Panc1 (cell line): Measurements from ENCODE around the gene KNTC1. TPM values are rescaled to one million over a fixed set of nuclear protein-coding genes. Genes with fewer than 3 reads are reported as not detected.
"Not testable (repeated sequence)": the region's sequence is repeated elsewhere in the genome, so short reads cannot be mapped to it uniquely, and the experiment has no call there.

ENCODE experiments used
- ATAC-seq: fragments of 200-7000 bp; cut with Tn5 transposase; 2 replicates; pipeline ENCODE4 v1.9.1; 2020; ENCODE audit warnings: mild to moderate bottlenecking, moderate library complexity
- BruUV-seq: library from RNA; stranded (reverse); fragments of 400-500 nt; replicated peaks from 2 replicates; lab custom pipeline; 2021; lab: Mats Ljungman, UMichigan
- CTCF ChIA-PET: fragments of 300-600 bp; sonication (Branson Sonifier 250); formaldehyde crosslinking; loops from one replicate; lab custom pipeline; 2022; ENCODE audit warnings: antibody characterized with exemption; lab: Charles Lee
- POLR2A ChIA-PET: fragments of 300-600 bp; sonication (Branson Sonifier 250); formaldehyde crosslinking; loops from one replicate; lab custom pipeline; 2022; ENCODE audit warnings: antibody characterized with exemption; lab: Charles Lee
- DNase-seq: peaks from one replicate; pipeline ENCODE4 v3.0.0-alpha.2; 2010; ENCODE audit warnings: low read depth, low spot score
- H3K27ac ChIP-seq: 2 replicates; pipeline ENCODE4 v1.5.1; 2011; ENCODE audit warnings: mild to moderate bottlenecking, low read length, inconsistent platforms
- H3K27me3 ChIP-seq: fragments of 200-500 bp; sonication (Bioruptor generic); 2 replicates; pipeline ENCODE4 v1.6.0; 2014; ENCODE audit warnings: low read length, inconsistent platforms; ENCODE audit not compliant: control insufficient read depth, insufficient read depth
- H3K36me3 ChIP-seq: fragments of 200-500 bp; sonication (Bioruptor generic); 2 replicates; pipeline ENCODE4 v1.5.1; 2014; ENCODE audit warnings: inconsistent platforms, mild to moderate bottlenecking, low read length, moderate library complexity; ENCODE audit not compliant: control insufficient read depth, insufficient read depth
- H3K4me1 ChIP-seq: 2 replicates; pipeline ENCODE4 v1.5.1; 2011; ENCODE audit warnings: inconsistent platforms, mild to moderate bottlenecking, low read length, moderate library complexity; ENCODE audit not compliant: control insufficient read depth, insufficient read depth
- H3K4me3 ChIP-seq, 2 experiments: 2 replicates each; pipeline ENCODE4 v1.5.1; 2011 to 2012; ENCODE audit warnings: low read depth in 2 of 2, low read length in 2 of 2, mild to moderate bottlenecking in 2 of 2, inconsistent platforms in 1 of 2, moderate library complexity in 1 of 2
- H3K9me3 ChIP-seq: fragments of 200-500 bp; sonication (Bioruptor generic); 2 replicates; pipeline ENCODE4 v1.5.1; 2014; ENCODE audit warnings: low read depth, mild to moderate bottlenecking, inconsistent platforms, low read length, moderate library complexity; ENCODE audit not compliant: control insufficient read depth, insufficient read depth
- POLR2AphosphoS5 ChIP-seq: IDR thresholded peaks from 2 replicates; pipeline ENCODE4 v1.6.1; 2012; ENCODE audit warnings: mild to moderate bottlenecking, low read depth, low read length, moderate library complexity
- SIN3A ChIP-seq: IDR thresholded peaks from 2 replicates; pipeline ENCODE4 v1.6.1; 2012; ENCODE audit warnings: low read depth, mild to moderate bottlenecking, low read length, moderate library complexity, borderline replicate concordance; ENCODE audit not compliant: insufficient read depth
- TCF7L2 ChIP-seq: IDR thresholded peaks from 2 replicates; pipeline ENCODE4 v1.6.1; 2011; ENCODE audit warnings: mild to moderate bottlenecking, low read depth, low read length, inconsistent platforms
- in situ Hi-C: cut with HindIII; loops from 2 replicates; pipeline ENCODE4 v1.10.0; 2016; ENCODE audit warnings: low sequenced_read_pairs, low pct_unique_long_range_greater_than_20kb
- intact Hi-C: fragments of 100-400 bp; cut with micrococcal nuclease; formaldehyde crosslinking; loops from one replicate; pipeline ENCODE4 v1.10.0; 2022; ENCODE audit not compliant: unreplicated experiment
- total RNA-seq: library from RNA; stranded (reverse); gene quantifications from one replicate; pipeline ENCODE4 v1.2.1, GENCODE V29; 2021; ENCODE audit not compliant: unreplicated experiment
- TF ChIP-seq, protein P1 (sequence below), 2 experiments: IDR thresholded peaks; 2 replicates each; pipeline ENCODE4 v1.6.1; 2011 to 2012; ENCODE audit warnings: low read depth in 2 of 2, control low read depth in 1 of 2, low read length in 1 of 2, mild to moderate bottlenecking in 1 of 2, moderate library complexity in 1 of 2; ENCODE audit not compliant: insufficient read depth in 1 of 2
- TF ChIP-seq, protein P2 (sequence below): fragments of 450-650 bp; IDR thresholded peaks from 2 replicates; pipeline ENCODE4 v1.5.1; 2017; ENCODE audit warnings: mild to moderate bottlenecking

KNTC1 gene
- total RNA-seq, 1 experiment from 2014 or later: 53.9 TPM

DNA sequence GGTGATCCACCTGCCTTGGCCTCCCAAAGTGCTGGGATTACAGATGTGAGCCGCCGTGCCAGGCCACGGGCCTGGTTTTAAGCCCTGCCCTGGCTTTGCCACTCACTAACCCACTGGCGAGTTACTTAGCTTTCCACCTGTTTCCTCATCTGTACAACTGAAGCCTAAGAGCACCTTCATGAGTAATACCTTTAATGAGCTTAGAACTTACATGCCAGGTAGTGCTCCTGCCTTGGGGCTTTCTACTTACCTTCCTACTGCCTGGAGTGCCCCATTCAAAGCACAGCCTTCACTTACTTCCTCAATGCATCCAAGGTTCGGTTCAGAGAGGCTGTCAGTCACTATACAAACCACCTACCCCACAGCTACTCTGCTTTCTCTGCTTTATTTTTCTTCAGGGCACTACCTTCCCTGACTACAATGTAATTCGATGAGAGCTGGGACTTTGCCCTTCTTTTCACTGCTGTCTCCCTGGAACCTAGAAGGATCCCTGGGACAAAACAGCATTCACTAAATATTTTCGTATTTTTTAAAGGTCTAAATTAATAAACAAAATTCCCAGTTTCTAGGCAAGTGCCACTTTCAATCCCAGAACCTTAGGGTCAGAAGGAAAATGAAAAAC is 40.1 kb upstream of the KNTC1 start:
- H3K36me3 ChIP-seq: peaks cover 50% of the 10 kb centered on the region
- POLR2A ChIA-PET: interaction anchor here (0.5 to 0.6 kb wide), 2 partner anchors 116 to 466 kb away, joined by 4 read pairs; no protein-coding TSS in a partner anchor
- no peak for TF ChIP-seq POLR2AphosphoS5
- TF ChIP-seq, protein P1, sequence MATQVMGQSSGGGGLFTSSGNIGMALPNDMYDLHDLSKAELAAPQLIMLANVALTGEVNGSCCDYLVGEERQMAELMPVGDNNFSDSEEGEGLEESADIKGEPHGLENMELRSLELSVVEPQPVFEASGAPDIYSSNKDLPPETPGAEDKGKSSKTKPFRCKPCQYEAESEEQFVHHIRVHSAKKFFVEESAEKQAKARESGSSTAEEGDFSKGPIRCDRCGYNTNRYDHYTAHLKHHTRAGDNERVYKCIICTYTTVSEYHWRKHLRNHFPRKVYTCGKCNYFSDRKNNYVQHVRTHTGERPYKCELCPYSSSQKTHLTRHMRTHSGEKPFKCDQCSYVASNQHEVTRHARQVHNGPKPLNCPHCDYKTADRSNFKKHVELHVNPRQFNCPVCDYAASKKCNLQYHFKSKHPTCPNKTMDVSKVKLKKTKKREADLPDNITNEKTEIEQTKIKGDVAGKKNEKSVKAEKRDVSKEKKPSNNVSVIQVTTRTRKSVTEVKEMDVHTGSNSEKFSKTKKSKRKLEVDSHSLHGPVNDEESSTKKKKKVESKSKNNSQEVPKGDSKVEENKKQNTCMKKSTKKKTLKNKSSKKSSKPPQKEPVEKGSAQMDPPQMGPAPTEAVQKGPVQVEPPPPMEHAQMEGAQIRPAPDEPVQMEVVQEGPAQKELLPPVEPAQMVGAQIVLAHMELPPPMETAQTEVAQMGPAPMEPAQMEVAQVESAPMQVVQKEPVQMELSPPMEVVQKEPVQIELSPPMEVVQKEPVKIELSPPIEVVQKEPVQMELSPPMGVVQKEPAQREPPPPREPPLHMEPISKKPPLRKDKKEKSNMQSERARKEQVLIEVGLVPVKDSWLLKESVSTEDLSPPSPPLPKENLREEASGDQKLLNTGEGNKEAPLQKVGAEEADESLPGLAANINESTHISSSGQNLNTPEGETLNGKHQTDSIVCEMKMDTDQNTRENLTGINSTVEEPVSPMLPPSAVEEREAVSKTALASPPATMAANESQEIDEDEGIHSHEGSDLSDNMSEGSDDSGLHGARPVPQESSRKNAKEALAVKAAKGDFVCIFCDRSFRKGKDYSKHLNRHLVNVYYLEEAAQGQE (IDR thresholded peaks at IDR 0.05; ENCODE audit: insufficient read depth in 1 of 2, low read depth in 2 of 2, low read length in 1 of 2): no peak
- no peak for TF ChIP-seq SIN3A
- no peak for TF ChIP-seq TCF7L2
- TF ChIP-seq, protein P2, sequence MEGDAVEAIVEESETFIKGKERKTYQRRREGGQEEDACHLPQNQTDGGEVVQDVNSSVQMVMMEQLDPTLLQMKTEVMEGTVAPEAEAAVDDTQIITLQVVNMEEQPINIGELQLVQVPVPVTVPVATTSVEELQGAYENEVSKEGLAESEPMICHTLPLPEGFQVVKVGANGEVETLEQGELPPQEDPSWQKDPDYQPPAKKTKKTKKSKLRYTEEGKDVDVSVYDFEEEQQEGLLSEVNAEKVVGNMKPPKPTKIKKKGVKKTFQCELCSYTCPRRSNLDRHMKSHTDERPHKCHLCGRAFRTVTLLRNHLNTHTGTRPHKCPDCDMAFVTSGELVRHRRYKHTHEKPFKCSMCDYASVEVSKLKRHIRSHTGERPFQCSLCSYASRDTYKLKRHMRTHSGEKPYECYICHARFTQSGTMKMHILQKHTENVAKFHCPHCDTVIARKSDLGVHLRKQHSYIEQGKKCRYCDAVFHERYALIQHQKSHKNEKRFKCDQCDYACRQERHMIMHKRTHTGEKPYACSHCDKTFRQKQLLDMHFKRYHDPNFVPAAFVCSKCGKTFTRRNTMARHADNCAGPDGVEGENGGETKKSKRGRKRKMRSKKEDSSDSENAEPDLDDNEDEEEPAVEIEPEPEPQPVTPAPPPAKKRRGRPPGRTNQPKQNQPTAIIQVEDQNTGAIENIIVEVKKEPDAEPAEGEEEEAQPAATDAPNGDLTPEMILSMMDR: no peak
- DNase-seq (no peak), ATAC-seq (no peak)
- no peaks in the 10 kb centered on the region for H3K27me3 ChIP-seq
- H3K9me3 ChIP-seq: no peaks in the 10 kb centered on the region
- in situ Hi-C loops (no loop called here), intact Hi-C loops (no loop called here)
- CTCF ChIA-PET: no interaction called here
- no peaks in the 10 kb centered on the region for H3K4me1 ChIP-seq
- H3K4me3 ChIP-seq: no peak overlapping the region
- H3K27ac ChIP-seq: no peak overlapping the region
- BruUV-seq: TSS peak; percentile 25

DNA sequence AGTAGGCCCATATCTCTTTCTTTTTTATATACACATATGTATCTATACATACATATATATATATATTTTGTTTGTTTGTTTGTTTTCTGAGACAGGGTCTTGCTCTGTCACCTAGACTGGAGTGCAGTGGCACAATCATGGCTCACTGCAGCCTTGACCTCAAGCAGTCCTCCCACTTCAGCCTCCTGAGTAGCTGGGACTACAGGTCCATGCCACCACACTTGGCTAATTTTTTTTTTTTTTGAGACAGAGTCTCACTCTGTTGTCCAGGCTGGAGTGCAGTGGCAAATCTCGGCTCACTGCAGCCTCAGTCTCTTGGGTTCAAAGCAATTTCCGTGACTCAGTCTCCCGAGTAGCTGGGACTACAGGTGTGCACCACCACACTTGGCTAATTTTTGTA is 39.2 kb upstream of the KNTC1 start:
- H3K27me3 ChIP-seq, BruUV-seq, CTCF ChIA-PET, H3K4me3 ChIP-seq, intact Hi-C loops, ATAC-seq, H3K4me1 ChIP-seq, H3K27ac ChIP-seq, H3K9me3 ChIP-seq, DNase-seq, in situ Hi-C loops: not testable (repeated sequence)
- H3K36me3 ChIP-seq: peaks cover 48% of the 10 kb centered on the region
- POLR2A ChIA-PET: interaction anchor here (0.7 kb wide), 1 partner anchor 32 kb away, joined by 4 read pairs; no protein-coding TSS in a partner anchor

DNA sequence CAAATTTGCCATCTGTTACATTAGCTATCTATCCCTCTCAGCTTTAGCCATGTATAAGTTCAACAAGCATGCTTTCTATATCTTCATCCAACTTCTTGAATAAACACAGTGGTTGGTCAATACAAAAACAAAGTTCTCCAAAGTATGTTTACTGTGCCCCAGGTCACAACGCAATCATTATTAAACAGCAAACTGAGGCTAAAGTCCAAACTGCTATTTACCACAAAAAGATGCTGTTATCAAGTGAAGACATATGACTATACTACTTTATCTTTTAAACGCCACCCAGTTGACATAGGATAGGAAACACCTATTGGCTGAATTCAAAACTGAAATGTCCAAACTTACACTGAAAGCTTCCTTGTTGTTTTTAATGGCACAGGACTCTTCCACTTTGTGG is 38.0 kb upstream of the KNTC1 start:
- peaks cover 38% of the 10 kb centered on the region for H3K36me3 ChIP-seq
- POLR2A ChIA-PET: no interaction called here

More for the DNA sequence above, 38.0 kb upstream of the KNTC1 start:
- intact Hi-C loops (no loop called here), in situ Hi-C loops (no loop called here)
- H3K27me3 ChIP-seq: no peaks in the 10 kb centered on the region
- no peak overlapping the region for H3K4me3 ChIP-seq
- H3K9me3 ChIP-seq: no peaks in the 10 kb centered on the region
- no peak overlapping the region for H3K27ac ChIP-seq
- DNase-seq: no peak
- no peak for TF ChIP-seq TCF7L2
- no peak for TF ChIP-seq SIN3A
- no peaks in the 10 kb centered on the region for H3K4me1 ChIP-seq
- CTCF ChIA-PET: no interaction called here
- TSS peak; percentile 25 for BruUV-seq
- no peak for ATAC-seq
